Measurements from ENCODE around the gene CCDC178.
A peak's percentile ranks its signal among the peaks of the same experiment; 100 is the strongest.

Gene CCDC178

DNA sequence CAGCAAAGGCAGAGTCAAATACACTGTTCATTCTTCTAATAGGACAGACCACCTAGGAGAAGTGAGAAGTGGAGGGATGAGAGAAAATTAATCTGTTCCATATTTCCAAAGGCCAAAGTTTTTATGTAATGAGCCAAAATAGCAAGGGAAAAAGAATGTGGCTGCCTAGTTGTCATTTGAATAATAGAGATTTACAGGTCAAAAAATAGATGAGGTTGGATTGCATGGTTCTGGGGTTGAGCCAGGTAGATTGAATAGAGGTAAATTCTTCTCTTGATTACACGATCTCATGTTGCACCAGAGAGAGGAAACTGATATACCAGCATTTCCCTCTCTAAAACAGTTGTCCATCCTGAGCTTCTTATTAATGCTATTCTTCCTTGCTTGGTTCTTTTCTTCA lies 325.8 kb downstream of the CCDC178 start:
- DNase-seq, result no peak

GRCh38 chr18:33113416-33113815 lies 327.1 kb downstream of the CCDC178 start:
- DNase-seq, result no peak

DNA sequence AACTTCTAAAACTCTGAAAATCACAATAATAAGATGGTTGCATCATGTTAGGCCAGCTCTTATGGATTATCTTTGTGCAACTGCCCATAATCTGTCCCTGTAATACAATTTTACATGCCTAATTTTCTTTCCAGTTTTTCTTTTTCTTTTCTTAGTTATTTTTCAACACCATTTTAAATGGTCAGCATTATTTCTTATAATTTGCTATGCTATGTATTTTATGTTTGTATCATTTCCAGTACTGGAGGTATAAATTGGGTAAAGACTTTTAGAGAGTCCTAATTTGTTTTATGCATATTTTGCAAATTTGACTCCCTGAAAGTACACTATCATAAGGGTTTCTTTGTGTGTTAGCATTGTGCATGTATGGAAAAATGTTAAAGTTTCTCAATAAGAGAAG lies 333.0 kb downstream of the CCDC178 start:
- DNase-seq, result no peak

GRCh38 chr18:33101316-33101715 lies 339.2 kb downstream of the CCDC178 start:
- no peak for DNase-seq

DNA sequence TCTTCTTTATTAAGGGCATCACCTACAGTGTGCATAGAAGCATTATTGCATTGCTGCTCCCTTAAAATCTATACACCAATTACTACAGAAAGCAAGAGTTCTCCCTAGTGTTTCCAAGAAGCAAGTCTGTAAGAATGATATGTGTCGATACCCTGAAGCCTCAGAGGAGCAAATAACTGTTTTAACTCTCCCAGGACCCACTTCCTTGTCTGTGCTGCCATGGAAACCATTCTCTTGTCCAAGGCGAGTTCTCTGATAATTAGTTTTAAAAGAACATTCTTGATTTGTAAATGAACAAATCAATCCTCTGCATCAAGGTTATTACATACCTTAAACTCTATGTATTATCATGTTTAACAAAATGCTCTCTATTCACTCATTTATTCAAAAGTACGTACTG lies 340.9 kb downstream of the CCDC178 start:
- DNase-seq, result no peak

- DNase-seq, result no peak
These were observed 343.4 kb downstream of the CCDC178 start for GRCh38 chr18:33097126-33097525.

- no peak for DNase-seq
These were observed 350.1 kb downstream of the CCDC178 start for GRCh38 chr18:33090461-33090860.

DNA sequence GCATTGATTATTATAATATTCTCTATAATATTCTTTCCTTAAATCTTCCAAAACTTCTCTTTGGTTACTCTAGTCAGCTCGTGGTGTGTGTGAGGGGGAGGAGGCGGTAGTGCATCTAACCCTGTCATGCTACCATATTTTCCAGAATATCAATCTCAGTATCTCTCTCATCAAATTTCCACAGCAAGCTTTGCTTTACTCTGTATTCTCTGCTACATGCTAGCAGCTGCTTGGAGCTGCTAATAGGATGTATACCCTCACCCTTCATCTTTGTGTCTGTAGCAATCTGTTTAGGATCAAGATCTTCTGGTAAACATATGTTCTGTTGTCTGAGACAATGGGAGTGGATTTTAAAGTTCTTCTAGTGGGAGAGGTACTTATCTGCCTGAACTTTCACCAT lies 363.9 kb downstream of the CCDC178 start:
- DNase-seq, result no peak

GRCh38 chr18:33074125-33074524 lies 366.4 kb downstream of the CCDC178 start:
- no peak for DNase-seq

GRCh38 chr18:33062834-33063364 lies 377.6 kb downstream of the CCDC178 start:
- DNase-seq, result no peak

DNA sequence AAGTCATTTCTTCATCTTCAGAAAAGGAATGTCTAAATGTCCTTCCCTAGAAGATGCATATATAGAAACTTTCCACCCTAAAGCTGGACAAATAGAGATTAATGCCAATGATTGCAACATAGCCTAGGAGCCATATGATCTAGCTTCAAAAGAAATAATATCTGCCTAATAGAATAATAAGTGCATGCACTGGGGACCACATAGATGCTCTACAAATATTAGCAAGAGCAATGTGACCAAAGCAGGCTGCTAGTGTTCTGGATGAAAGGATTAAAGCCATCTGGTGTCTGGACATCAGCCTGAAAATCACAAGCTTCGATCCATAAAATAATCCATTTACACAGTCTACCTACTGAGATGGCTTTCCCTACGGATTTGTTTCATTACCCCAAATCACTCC lies 387.6 kb downstream of the CCDC178 start:
- DNase-seq, result no peak

DNA sequence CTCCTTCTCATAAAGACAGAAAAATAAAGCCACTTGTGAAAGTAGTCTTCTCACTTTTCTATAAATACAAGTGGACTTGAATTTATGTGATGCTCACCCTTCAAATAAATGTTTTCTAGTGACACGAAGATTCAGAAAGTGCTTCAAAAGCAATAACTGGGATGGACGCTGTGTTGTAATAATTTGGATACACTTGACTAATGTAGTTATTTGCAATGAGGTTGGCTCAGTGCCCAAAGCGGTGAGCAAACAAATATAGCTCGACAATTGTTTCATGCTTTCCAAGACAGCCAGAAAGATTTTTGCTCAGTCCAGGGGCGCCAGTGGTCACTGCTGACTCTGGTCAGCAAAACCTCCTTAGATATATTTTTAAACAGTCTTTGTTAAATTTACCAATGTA lies 389.1 kb downstream of the CCDC178 start:
- DNase-seq, result peak; percentile 63 to 75

DNA sequence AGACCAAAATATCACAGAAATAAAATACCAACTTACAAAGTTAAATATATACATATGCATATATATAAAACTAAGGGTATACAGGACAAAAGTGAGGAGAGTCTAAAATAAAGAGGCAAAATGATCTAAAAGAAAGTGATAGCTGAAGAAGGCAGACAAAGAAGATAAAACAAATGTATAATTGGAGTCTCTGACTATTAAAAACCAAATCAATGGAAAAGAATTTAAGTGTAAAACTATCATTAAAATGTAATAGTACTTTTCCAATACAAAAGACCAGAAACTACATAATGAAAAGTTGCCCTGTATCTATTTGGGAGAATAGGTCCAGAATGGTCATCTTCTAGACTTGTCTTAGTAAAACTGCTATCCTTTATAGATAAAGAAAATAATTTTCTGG lies 400.3 kb downstream of the CCDC178 start:
- no peak for DNase-seq

DNA sequence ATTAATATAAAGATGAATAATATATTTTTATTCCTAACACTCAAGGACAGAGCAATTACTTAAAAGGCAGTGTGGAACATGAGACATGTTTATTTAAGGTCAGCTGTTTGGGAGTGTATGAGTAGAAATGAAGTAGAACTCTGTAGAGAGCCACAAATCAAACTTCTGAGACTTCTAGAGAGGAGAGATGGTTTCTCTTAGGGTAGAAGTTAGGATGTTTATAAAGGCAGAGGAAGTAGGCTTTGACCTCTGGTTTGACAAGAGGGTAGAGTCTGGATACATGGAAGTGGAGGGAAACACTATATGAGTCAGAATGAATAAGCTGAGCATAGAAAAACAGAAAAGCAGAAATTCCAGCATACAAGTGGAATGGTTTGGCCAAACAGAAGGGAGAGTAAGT lies 405.6 kb downstream of the CCDC178 start:
- DNase-seq, result no peak

DNA sequence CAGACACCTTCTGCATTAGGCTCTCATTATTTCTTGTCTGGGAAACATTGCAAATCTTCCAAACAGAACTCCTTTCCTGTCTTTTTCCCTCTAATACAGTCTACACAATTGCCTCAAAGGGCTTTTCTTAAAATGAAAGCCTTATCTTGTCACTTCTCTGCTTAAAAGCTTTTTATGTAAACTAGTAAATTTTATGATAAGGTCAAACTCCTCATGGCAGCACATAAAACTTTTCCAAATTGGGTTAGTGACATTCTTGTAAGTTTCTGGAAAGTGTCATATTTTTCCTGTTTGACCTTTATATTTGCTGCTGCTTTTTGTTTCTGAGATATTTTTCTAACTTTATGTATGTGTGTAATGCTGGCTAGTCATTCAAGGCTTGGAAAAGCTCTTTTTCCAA lies 406.3 kb downstream of the CCDC178 start:
- no peak for DNase-seq

DNA sequence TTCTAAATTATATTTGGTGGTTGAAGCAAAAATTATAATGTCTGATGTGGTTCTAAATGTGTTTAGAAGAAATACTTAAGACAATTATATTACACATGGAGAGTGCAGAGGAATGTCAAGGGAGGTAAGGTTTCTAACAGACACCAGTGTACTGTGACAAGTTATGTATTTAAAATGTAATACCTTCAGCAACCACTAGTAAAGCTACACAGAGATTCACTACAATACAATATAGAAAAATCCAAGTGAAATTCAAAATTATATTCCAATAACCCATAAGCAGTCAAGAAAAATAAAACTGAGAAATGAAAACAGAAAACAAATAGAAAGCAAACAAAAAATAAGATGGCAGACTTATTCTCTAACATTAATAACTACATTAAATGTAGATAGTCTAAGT lies 418.2 kb downstream of the CCDC178 start:
- DNase-seq, result no peak

DNA sequence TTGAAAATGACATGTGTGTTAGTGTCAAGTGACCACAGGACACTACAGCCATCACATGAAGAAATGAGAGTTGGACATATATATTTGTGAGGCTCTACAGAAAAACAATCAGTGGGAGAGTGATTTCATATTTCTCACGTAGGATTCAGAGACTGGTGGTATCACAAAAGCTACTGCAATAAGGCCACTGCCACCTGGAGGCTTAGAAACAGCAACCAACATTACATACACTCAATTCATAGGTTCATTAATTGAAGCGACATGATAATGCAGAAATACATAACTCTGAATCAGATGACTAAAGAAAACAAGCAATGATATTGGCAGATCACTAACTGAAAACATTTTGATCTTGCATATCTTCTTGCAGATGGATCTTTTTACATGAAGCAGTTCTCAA lies 419.6 kb downstream of the CCDC178 start:
- no peak for DNase-seq

DNA sequence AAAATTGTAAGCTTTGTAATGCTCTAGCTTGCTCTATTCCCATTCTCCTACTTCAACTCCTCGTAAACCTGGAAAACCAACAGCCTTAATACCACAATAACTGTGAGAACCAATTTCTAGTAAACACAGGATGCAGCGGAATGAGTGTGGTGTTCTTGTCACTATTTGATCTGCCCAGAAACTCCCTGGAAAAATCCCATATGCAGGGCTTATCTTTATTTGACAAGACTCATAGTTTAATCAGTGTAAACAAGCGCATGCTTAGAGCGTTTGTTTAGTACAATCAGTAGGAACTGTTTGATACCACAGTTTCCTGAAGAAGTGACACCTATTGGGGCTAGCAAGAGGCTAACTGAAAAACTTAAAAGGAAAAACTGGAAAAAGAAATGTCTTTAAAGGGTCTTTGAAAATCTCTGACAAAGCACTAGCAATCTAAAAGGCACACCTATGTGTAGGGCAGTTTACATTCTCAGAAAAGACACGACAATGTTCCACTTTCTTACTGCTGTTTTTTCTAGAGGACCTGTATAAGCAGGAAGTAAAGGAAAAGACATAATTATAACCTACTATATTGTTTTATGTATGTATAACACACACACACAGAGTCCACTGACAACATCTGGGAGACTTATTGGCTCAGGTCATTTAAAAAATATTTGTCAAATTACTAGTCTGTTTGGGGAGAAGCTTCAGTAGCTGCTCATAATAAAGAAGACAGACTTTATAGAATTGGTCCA lies 426.3 kb downstream of the CCDC178 start:
- no peak for DNase-seq

DNA sequence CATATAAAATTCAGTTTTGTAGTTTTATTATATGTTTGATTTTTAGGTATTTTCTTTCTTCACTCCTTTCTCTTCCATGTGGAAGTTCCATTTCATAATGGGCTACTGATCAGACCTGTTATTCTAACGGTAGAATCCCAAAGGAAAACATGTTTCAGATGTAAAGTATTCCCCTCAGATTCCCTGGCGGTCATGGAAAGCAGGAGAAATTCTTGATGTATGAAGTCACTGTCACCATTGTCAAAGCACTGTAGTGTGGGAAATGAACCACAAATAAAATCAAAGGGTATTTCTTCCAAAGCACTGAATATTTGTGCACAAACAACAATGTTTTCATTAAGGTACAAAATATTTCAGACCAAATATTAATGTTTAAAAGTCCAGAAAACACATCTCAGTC lies 430.4 kb downstream of the CCDC178 start:
- DNase-seq, result no peak

GRCh38 chr18:32998921-32999320 lies 441.6 kb downstream of the CCDC178 start:
- no peak for DNase-seq

- DNase-seq, result no peak
These were observed 442.2 kb downstream of the CCDC178 start for GRCh38 chr18:32998285-32998684.

GRCh38 chr18:32983721-32984120 lies 456.8 kb downstream of the CCDC178 start:
- DNase-seq, result no peak

GRCh38 chr18:32980896-32981295 lies 459.6 kb downstream of the CCDC178 start:
- DNase-seq, result no peak

DNA sequence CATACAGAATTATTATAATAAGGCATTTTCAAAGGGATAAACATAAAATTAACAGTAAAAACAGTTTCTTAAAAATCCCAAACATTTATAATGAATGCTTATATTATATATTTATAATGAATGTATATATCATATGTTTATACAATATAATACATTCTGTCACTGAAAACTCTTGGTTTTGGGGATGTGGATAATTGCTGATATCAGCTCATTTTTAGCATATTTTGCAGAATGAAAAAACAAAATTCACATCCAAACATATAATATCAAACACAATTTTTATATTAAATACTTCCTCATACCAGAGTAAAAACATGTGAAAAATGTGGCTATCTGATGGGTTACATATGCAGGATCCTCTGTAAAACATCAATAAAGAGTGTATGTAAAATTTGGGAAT lies 465.0 kb downstream of the CCDC178 start:
- no peak for DNase-seq

DNA sequence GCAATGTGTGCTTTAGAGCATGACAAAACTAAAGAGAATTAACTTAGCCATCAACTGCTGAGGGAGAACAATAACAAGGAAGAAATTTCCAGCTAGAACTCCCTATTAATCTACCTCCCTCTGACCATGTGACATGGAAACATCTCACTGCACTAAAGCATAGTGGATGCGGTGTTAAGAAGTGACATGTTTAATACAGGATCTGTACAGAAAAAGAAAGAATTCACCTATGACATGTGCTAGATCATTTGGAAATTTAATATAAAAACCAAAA lies 465.4 kb downstream of the CCDC178 start:
- DNase-seq, result no peak

Measured in SHP77 (cell line).